Neuronal stem cell (in vitro differentiated cells): Measurements from ENCODE around the gene FOXF1.

Experiments used
- DNase-seq: peaks from one replicate; pipeline ENCODE4 v3.0.0-alpha.2; 2013; ENCODE audit warnings: low spot score
- H2AFZ ChIP-seq: one replicate; pipeline ENCODE4 v1.6.1; 2013; ENCODE audit warnings: mild to moderate bottlenecking, low read length, inconsistent platforms
- H2AK5ac ChIP-seq: 2 replicates; pipeline ENCODE4 v1.6.1; 2013; ENCODE audit warnings: low read depth, mild to moderate bottlenecking, inconsistent platforms, low read length, moderate library complexity, mixed read lengths
- H2BK120ac ChIP-seq: 2 replicates; pipeline ENCODE4 v1.6.1; 2013; ENCODE audit warnings: low read depth, mild to moderate bottlenecking, inconsistent platforms, low read length, moderate library complexity, mixed read lengths
- H2BK12ac ChIP-seq: one replicate; pipeline ENCODE4 v1.6.1; 2013; ENCODE audit warnings: low read length, inconsistent platforms
- H2BK15ac ChIP-seq: 2 replicates; pipeline ENCODE4 v1.6.1; 2013; ENCODE audit warnings: mild to moderate bottlenecking, low read length, inconsistent platforms, mixed read lengths
- H2BK5ac ChIP-seq: one replicate; pipeline ENCODE4 v1.6.1; 2013; ENCODE audit warnings: inconsistent platforms, mild to moderate bottlenecking, low read length, moderate library complexity
- H3K14ac ChIP-seq: one replicate; pipeline ENCODE4 v1.6.1; 2013; ENCODE audit warnings: low read length, inconsistent platforms
- H3K18ac ChIP-seq: 2 replicates; pipeline ENCODE4 v1.6.1; 2013; ENCODE audit warnings: low read length, inconsistent platforms
- H3K23ac ChIP-seq: 2 replicates; pipeline ENCODE4 v1.6.1; 2013; ENCODE audit warnings: low read depth, mild to moderate bottlenecking, mixed read lengths, low read length, inconsistent platforms; ENCODE audit not compliant: poor library complexity
- H3K27ac ChIP-seq: replicated peaks from 3 replicates; pipeline ENCODE4 v1.5.1; 2013; ENCODE audit warnings: low read length, inconsistent platforms
- H3K27me3 ChIP-seq, 3 experiments: 2 replicates each; pipeline ENCODE4 v1.6.1; 2013; ENCODE audit warnings: low read length in 3 of 3, mild to moderate bottlenecking in 2 of 3, inconsistent platforms in 1 of 3, low read depth in 1 of 3, mixed read lengths in 1 of 3, moderate library complexity in 1 of 3; ENCODE audit not compliant: control insufficient read depth in 3 of 3, insufficient read depth in 3 of 3
- H3K36me3 ChIP-seq, 2 donors: replicated peaks in 1 of 2; 2 replicates each; pipeline ENCODE4 v1.6.1; 2013; ENCODE audit warnings: low read length in 2 of 2; ENCODE audit not compliant: control insufficient read depth in 2 of 2, insufficient read depth in 2 of 2
- H3K4ac ChIP-seq: 2 replicates; pipeline ENCODE4 v1.6.1; 2013; ENCODE audit warnings: inconsistent platforms, mild to moderate bottlenecking, low read length, moderate library complexity
- H3K4me1 ChIP-seq, 2 donors: 1 replicate in 1 of 2; 2 replicates in 1 of 2; pipeline ENCODE4 v1.6.1; 2013; ENCODE audit warnings: low read length in 2 of 2, low read depth in 1 of 2; ENCODE audit not compliant: control insufficient read depth in 2 of 2, insufficient read depth in 1 of 2
- H3K4me2 ChIP-seq: one replicate; pipeline ENCODE4 v1.6.1; 2013; ENCODE audit warnings: mild to moderate bottlenecking, low read length, inconsistent platforms; ENCODE audit not compliant: insufficient read depth, poor library complexity, severe bottlenecking
- H3K4me3 ChIP-seq, 2 donors: 2 replicates each; pipeline ENCODE4 v1.5.1; 2013; ENCODE audit warnings: low read length in 2 of 2, mild to moderate bottlenecking in 2 of 2, inconsistent platforms in 1 of 2, moderate library complexity in 1 of 2
- H3K79me1 ChIP-seq: one replicate; pipeline ENCODE4 v1.6.1; 2013; ENCODE audit warnings: low read depth, mild to moderate bottlenecking, inconsistent platforms, low read length, moderate library complexity
- H3K9ac ChIP-seq: one replicate; pipeline ENCODE4 v1.6.1; 2013; ENCODE audit warnings: mild to moderate bottlenecking, low read depth, low read length, inconsistent platforms; ENCODE audit not compliant: poor library complexity
- H3K9me3 ChIP-seq, 2 donors: replicated peaks in 1 of 2; 2 replicates each; pipeline versions ENCODE3 to v1.6.1; 2013; ENCODE audit warnings: low read length in 2 of 2, mild to moderate bottlenecking in 2 of 2, inconsistent platforms in 1 of 2, low read depth in 1 of 2, mixed read lengths in 1 of 2, moderate library complexity in 1 of 2; ENCODE audit not compliant: control insufficient read depth in 2 of 2, insufficient read depth in 1 of 2
- H4K8ac ChIP-seq: one replicate; pipeline ENCODE4 v1.6.1; 2013; ENCODE audit warnings: low read depth, mild to moderate bottlenecking, inconsistent platforms, low read length, moderate library complexity
- H4K91ac ChIP-seq: one replicate; pipeline ENCODE4 v1.6.1; 2013; ENCODE audit warnings: low read length, low read depth, mild to moderate bottlenecking, inconsistent platforms; ENCODE audit not compliant: poor library complexity
- WGBS, 2 donors: extraction: QIAGEN DNeasy Blood & Tissue Kit; methylation state at CpG; one replicate each; pipeline ENCODE4 v1.1.7; 2013; ENCODE audit warnings: missing lambda C conversion rate in 2 of 2, mixed read lengths in 1 of 2; ENCODE audit not compliant: insufficient read length in 2 of 2, insufficient replicate concordance in 1 of 2; ENCODE audit errors: extremely low coverage in 2 of 2; 5-methylcytosine and 5-hydroxymethylcytosine counted together

FOXF1 gene

DNA sequence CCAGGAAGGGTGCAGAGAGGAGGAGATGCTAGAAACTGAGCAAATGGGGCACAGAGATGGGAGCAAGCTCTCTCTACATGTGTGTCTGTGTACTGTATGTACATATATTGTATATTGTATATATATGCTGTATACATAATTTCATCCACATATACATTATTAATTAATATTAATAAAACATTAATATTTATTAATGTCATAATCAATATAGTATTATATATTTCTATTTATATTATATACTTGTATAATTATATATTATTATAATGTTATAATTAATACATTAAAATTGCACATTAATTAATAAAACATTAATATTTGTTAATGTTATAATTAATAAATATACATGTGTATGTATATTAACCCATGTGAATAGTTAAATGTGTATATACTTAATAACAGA is 31.5 kb upstream of the FOXF1 start:
- H3K23ac ChIP-seq = no peak overlapping the region
- no peak overlapping the region for H4K8ac ChIP-seq
- H3K4me2 ChIP-seq = no peak overlapping the region
- H2BK12ac ChIP-seq = no peak overlapping the region
- H3K4ac ChIP-seq = no peak overlapping the region
- H3K79me1 ChIP-seq = no peaks in the 10 kb centered on the region
- H3K14ac ChIP-seq = no peak overlapping the region
- H2BK5ac ChIP-seq = no peak overlapping the region
- H2BK120ac ChIP-seq = no peak overlapping the region
- no peak overlapping the region for H3K4me3 ChIP-seq
- peaks cover 0 to 2% of the 10 kb centered on the region in 2 donors for H3K9me3 ChIP-seq
- peaks cover 0 to 63% (median 0%) of the 10 kb centered on the region in 3 experiments for H3K27me3 ChIP-seq
- no peak overlapping the region for H3K27ac ChIP-seq
- H2BK15ac ChIP-seq = no peak overlapping the region
- no peak overlapping the region for H4K91ac ChIP-seq
- H3K9ac ChIP-seq = no peak overlapping the region
- DNase-seq = no peak
- no peak overlapping the region for H2AFZ ChIP-seq
- H2AK5ac ChIP-seq = no peak overlapping the region
- peaks cover 0 to 5% of the 10 kb centered on the region in 2 donors for H3K4me1 ChIP-seq
- H3K36me3 ChIP-seq = no peaks in the 10 kb centered on the region
- H3K18ac ChIP-seq = no peak overlapping the region

DNA sequence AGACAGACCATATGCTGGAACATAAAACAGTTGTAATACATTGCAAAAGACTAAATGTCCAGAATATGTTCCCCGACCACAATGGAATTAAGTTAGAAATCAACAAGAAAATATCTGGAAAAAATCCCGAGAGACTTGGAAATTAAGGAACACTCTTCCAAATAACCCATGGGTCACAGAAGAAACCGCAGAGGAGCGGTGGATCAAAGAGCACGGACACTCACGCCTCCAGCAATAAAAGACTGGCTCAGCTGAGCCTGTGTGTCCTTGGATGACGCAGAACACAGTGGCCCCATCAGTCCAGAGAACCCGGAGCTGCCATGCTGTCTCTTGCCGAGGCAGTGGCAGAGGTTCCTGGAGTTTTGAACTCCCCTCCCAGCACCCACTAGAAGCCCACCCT is 30.9 kb upstream of the FOXF1 start:
- Histone ChIP-seq H3K14ac (no peak overlapping the region), H2BK12ac (no peak overlapping the region), H2BK15ac (no peak overlapping the region), H3K4me2 (no peak overlapping the region), H3K36me3 (no peaks in the 10 kb centered on the region), H2AFZ (no peak overlapping the region), H3K9me3 (peaks cover 2 to 7% of the 10 kb centered on the region in 2 donors), H3K4me1 (peaks cover 0 to 5% of the 10 kb centered on the region in 2 donors), H4K8ac (no peak overlapping the region), H3K27ac (no peak overlapping the region), H2BK120ac (no peak overlapping the region), H3K23ac (no peak overlapping the region), H3K4ac (no peak overlapping the region), H2BK5ac (no peak overlapping the region), H4K91ac (no peak overlapping the region), H2AK5ac (no peak overlapping the region), H3K9ac (no peak overlapping the region), H3K79me1 (no peaks in the 10 kb centered on the region), H3K18ac (peak overlapping the region; percentile 9), H3K27me3 (peaks cover 0 to 64% (median 0%) of the 10 kb centered on the region in 3 experiments), H3K4me3 (no peak overlapping the region)
- DNase-seq = no peak
- no CpG with 5 or more reads among the region's 9 CpGs for WGBS, 2 donors

DNA sequence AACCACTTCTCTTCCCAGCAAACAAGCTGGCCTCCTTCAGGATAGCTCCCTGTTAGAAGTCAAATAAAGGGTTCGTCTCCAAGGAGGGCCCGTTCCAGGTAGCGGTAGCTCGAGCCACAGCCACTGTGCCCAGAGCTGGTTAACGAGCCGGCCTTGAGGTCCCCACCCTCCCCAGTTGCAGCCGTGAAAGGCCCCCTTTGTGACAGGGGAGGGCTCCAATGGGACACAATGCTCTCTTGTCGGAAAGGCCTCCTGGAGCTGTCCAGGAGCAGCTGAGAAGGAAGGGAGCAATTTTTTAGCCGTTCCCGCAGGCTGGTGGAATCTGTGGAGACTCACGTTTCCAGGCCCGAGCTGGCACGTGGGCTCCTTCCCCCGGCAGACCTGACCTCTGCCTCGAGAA is 29.9 kb upstream of the FOXF1 start:
- peaks cover 0 to 64% (median 0%) of the 10 kb centered on the region in 3 experiments for H3K27me3 ChIP-seq
- no CpG with 5 or more reads among the region's 15 CpGs for WGBS, 2 donors
- H3K4ac ChIP-seq = no peak overlapping the region
- no peak overlapping the region for H3K4me3 ChIP-seq
- no peak overlapping the region for H2BK5ac ChIP-seq
- H3K14ac ChIP-seq = no peak overlapping the region
- H2AFZ ChIP-seq = no peak overlapping the region
- H4K91ac ChIP-seq = no peak overlapping the region
- peaks cover 4 to 10% of the 10 kb centered on the region in 2 donors for H3K9me3 ChIP-seq
- H2BK15ac ChIP-seq = no peak overlapping the region
- H3K23ac ChIP-seq = no peak overlapping the region
- H2BK120ac ChIP-seq = no peak overlapping the region
- no peak overlapping the region for H3K27ac ChIP-seq
- H4K8ac ChIP-seq = no peak overlapping the region
- no peak for DNase-seq
- H3K4me2 ChIP-seq = no peak overlapping the region
- H2AK5ac ChIP-seq = no peak overlapping the region
- no peak overlapping the region for H2BK12ac ChIP-seq
- H3K9ac ChIP-seq = no peak overlapping the region
- no peaks in the 10 kb centered on the region for H3K36me3 ChIP-seq
- H3K4me1 ChIP-seq = peaks cover 0 to 5% of the 10 kb centered on the region in 2 donors
- H3K18ac ChIP-seq = no peak overlapping the region
- no peaks in the 10 kb centered on the region for H3K79me1 ChIP-seq

GRCh38 chr16:86481607-86482006 is 28.7 kb upstream of the FOXF1 start:
- H3K23ac ChIP-seq = no peak overlapping the region
- no peak for DNase-seq
- no peak overlapping the region for H3K4me3 ChIP-seq
- H3K79me1 ChIP-seq = no peaks in the 10 kb centered on the region
- H2BK12ac ChIP-seq = no peak overlapping the region
- H3K9me3 ChIP-seq = peaks cover 4 to 10% of the 10 kb centered on the region in 2 donors
- H2BK15ac ChIP-seq = no peak overlapping the region
- no peak overlapping the region for H2BK120ac ChIP-seq
- no peak overlapping the region for H2AK5ac ChIP-seq
- WGBS, 2 donors = no CpG with 5 or more reads among the region's 3 CpGs
- no peak overlapping the region for H2AFZ ChIP-seq
- no peak overlapping the region for H3K4me2 ChIP-seq
- no peak overlapping the region for H3K14ac ChIP-seq
- H3K9ac ChIP-seq = no peak overlapping the region
- no peak overlapping the region for H3K27ac ChIP-seq
- H4K91ac ChIP-seq = no peak overlapping the region
- no peak overlapping the region for H3K4ac ChIP-seq
- no peak overlapping the region for H4K8ac ChIP-seq
- H3K4me1 ChIP-seq = peaks cover 0 to 5% of the 10 kb centered on the region in 2 donors
- H3K18ac ChIP-seq = no peak overlapping the region
- peaks cover 0 to 66% (median 0%) of the 10 kb centered on the region in 3 experiments for H3K27me3 ChIP-seq
- H2BK5ac ChIP-seq = no peak overlapping the region
- no peaks in the 10 kb centered on the region for H3K36me3 ChIP-seq
